ENCODE measurements around the gene RHBG. TPM values are rescaled to one million over a fixed set of nuclear protein-coding genes. Genes with fewer than 3 reads are reported as not detected.

RHBG gene
- total RNA-seq, 1 donor from 2014 or later = not detected

GRCh38 chr1:156406251-156406650, 37.2 kb downstream of the RHBG start:
- Histone ChIP-seq H3K9me3 (replicated peaks) (no peaks in the 10 kb centered on the region), H3K27me3 (ENCODE audit: low read depth) (peaks cover 100% of the 10 kb centered on the region), H3K36me3 (no peaks in the 10 kb centered on the region), H3K27ac (replicated peaks) (no peak overlapping the region), H3K4me1 (no peaks in the 10 kb centered on the region), H3K4me3 (no peak overlapping the region)
- intact Hi-C loops (cut with micrococcal nuclease) = no loop called here
- no peak for DNase-seq
- no peak for TF ChIP-seq CTCF (IDR thresholded peaks at IDR 0.05; ENCODE audit: borderline replicate concordance)

- no peak for TF ChIP-seq CTCF (IDR thresholded peaks at IDR 0.05; ENCODE audit: borderline replicate concordance)
- no peak overlapping the region for H3K27ac ChIP-seq (replicated peaks)
- H3K9me3 ChIP-seq (replicated peaks) = no peaks in the 10 kb centered on the region
- peaks cover 91% of the 10 kb centered on the region for H3K27me3 ChIP-seq (ENCODE audit: low read depth)
- no peak overlapping the region for H3K4me3 ChIP-seq
- no peaks in the 10 kb centered on the region for H3K36me3 ChIP-seq
- no peaks in the 10 kb centered on the region for H3K4me1 ChIP-seq
- intact Hi-C loops (cut with micrococcal nuclease) = no loop called here
- no peak for DNase-seq
These were observed 38.3 kb downstream of the RHBG start for GRCh38 chr1:156407344-156407743.

GRCh38 chr1:156407760-156408159, 38.7 kb downstream of the RHBG start:
- Histone ChIP-seq H3K9me3 (replicated peaks) (no peaks in the 10 kb centered on the region), H3K36me3 (no peaks in the 10 kb centered on the region), H3K4me3 (no peak overlapping the region), H3K27me3 (ENCODE audit: low read depth) (peaks cover 91% of the 10 kb centered on the region), H3K4me1 (no peaks in the 10 kb centered on the region), H3K27ac (replicated peaks) (no peak overlapping the region)
- intact Hi-C loops (cut with micrococcal nuclease) = no loop called here
- TF ChIP-seq CTCF (IDR thresholded peaks at IDR 0.05; ENCODE audit: borderline replicate concordance) = no peak
- no peak for DNase-seq

- DNase-seq = no peak
- intact Hi-C loops (cut with micrococcal nuclease) = no loop called here
- Histone ChIP-seq H3K36me3 (no peaks in the 10 kb centered on the region), H3K27me3 (ENCODE audit: low read depth) (peaks cover 90% of the 10 kb centered on the region), H3K4me3 (no peak overlapping the region), H3K27ac (replicated peaks) (no peak overlapping the region), H3K4me1 (no peaks in the 10 kb centered on the region), H3K9me3 (replicated peaks) (no peaks in the 10 kb centered on the region)
- no peak for TF ChIP-seq CTCF (IDR thresholded peaks at IDR 0.05; ENCODE audit: borderline replicate concordance)
These were observed 40.4 kb downstream of the RHBG start for GRCh38 chr1:156409439-156409838.

GRCh38 chr1:156410238-156410637, 41.2 kb downstream of the RHBG start:
- no peak for TF ChIP-seq CTCF (IDR thresholded peaks at IDR 0.05; ENCODE audit: borderline replicate concordance)
- H3K27me3 ChIP-seq (ENCODE audit: low read depth) = peaks cover 90% of the 10 kb centered on the region
- no peaks in the 10 kb centered on the region for H3K36me3 ChIP-seq

GRCh38 chr1:156410740-156411139, 41.7 kb downstream of the RHBG start:
- no peak for DNase-seq
- Histone ChIP-seq H3K36me3 (no peaks in the 10 kb centered on the region), H3K4me1 (no peaks in the 10 kb centered on the region), H3K27me3 (ENCODE audit: low read depth) (peaks cover 90% of the 10 kb centered on the region), H3K9me3 (replicated peaks) (no peaks in the 10 kb centered on the region), H3K27ac (replicated peaks) (no peak overlapping the region), H3K4me3 (no peak overlapping the region)
- no peak for TF ChIP-seq CTCF (IDR thresholded peaks at IDR 0.05; ENCODE audit: borderline replicate concordance)
- intact Hi-C loops (cut with micrococcal nuclease) = no loop called here

More at GRCh38 chr1:156410238-156410637, 41.2 kb downstream of the RHBG start:
- no peaks in the 10 kb centered on the region for H3K4me1 ChIP-seq
- H3K4me3 ChIP-seq = no peak overlapping the region
- intact Hi-C loops (cut with micrococcal nuclease) = no loop called here
- H3K27ac ChIP-seq (replicated peaks) = no peak overlapping the region
- DNase-seq = no peak
- no peaks in the 10 kb centered on the region for H3K9me3 ChIP-seq (replicated peaks)

All from left ventricle myocardium inferior (tissue), 1 donor.